Right hindlimb (tissue), 1 donor: ENCODE results near the gene ARGLU1.

Experiments used
- DNase-seq: peaks from one replicate; pipeline ENCODE4 v3.0.0-alpha.2; 2018

ARGLU1 gene

DNA sequence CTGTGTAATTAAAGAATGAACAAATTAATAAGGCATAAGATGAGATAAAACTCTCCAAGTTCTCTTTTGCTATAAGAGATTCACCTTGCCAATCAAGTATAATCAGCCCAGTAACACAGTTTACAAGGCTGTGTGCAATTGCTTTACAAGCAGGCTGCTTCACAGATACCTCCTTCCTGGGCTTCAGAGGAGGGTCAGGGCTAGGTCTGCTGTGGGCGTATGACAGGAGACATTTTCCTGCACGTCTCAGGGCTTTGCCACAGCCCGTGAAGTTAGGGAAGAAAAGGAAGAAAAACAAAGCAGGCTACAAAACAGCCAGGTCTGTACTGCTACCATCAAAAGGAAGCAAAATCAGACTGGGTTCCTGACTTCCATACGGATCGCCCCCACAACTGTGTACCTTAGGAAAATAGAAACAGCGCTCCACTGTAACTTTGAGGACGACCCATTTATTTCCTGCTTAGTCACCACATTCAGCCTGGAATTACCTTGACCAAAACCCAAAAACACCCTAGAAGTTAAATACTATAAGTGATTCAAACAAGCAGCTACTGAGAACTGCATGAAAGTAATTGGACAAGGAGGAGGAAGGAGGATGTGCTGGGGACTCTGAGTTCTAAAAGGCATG, 44.9 kb downstream of the ARGLU1 start:
- no peak for DNase-seq

GRCh38 chr13:106522112-106522705, 45.7 kb downstream of the ARGLU1 start:
- no peak for DNase-seq

GRCh38 chr13:106521095-106521799, 46.7 kb downstream of the ARGLU1 start:
- DNase-seq = no peak

DNA sequence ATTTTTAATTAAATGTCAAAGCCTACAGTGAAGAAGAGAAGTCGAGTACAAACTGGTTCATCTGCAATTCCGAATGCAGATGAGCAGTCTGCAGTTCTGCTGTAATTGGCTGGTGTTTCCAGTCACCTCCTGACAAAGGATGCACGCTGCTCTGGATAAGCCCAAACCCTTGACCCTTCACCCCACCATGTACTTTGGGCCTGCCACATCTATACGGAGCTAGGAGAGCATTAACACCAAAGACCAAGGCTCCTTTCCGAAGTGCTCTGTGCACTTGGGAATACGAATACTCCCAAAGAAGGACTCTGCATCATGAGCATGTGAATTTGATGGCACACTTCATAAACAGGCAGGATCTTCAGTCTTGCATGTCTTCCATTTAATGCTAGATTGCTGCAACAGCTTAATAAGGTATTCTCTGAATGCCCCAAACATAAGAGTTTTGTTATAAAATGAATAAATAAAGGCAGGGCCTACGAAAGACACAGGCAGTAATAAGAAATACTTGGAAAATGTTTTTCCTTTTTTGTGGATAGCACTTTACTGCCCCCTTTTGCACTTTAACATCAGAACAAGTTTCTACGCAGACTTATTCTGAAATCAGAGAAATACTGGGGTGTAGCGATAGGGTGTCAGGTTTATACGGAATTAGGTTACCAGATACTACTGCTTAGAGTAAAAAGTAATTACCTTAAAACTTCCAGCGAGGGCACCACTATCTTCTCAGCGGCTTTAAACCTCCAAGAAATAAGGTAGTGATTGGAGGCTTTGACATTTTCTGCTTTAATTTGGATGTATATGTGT, 47.5 kb downstream of the ARGLU1 start:
- no peak for DNase-seq

DNA sequence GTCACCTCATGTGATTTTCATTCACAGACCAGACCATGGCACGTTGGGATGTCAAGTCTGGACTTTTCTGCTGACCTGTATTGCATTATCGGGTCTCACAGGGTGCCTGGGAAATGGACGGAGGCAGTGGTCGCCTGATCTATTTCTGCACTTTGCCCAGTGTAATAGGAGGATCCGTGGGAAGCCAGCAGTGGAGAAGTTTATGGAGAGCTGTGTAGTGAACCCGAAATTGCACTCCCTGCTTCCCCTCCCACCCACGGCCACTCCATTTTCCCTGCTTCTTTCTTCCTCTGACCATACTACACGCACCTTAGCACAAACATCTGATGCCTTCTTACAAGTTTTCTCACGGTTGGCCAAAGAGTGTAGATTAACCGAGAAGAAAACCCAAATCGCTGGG, 49.4 kb downstream of the ARGLU1 start:
- DNase-seq = no peak

GRCh38 chr13:106517109-106517847, 50.7 kb downstream of the ARGLU1 start:
- no peak for DNase-seq

DNA sequence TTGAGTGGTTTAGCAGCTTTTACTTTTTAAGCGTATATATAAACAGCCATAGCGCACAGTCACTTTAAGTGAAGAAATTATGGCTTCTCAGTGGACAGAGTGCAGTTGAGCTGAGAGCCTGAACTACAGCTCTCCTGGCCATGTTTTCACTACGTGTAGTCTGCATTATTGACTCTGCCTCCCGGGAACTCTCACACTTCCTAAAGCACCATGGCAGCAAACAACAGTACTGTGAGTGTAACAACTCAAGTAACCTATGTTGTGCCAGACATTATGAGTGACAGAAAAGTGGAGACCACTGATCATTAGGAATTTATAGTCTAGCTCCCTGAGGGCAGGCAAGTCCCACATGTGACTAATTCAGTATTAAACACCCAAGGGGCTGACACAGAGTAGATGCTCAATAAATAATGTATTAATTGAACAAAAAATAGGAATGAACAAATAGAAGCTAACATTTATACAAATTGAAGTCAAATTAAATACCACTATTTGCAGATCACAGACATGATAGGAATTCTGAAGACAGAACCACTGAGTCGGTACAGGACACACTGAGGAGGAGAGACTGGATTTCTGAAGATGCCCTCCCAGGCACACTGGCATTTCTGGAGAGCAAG, 52.2 kb downstream of the ARGLU1 start:
- peak; percentile 30 for DNase-seq

- DNase-seq = no peak
Measured at GRCh38 chr13:106514928-106515634, 52.9 kb downstream of the ARGLU1 start.

- no peak for DNase-seq
Measured at GRCh38 chr13:106513025-106513983, 54.6 kb downstream of the ARGLU1 start.

- DNase-seq = no peak
Measured at GRCh38 chr13:106507560-106508274, 60.2 kb downstream of the ARGLU1 start.

DNA sequence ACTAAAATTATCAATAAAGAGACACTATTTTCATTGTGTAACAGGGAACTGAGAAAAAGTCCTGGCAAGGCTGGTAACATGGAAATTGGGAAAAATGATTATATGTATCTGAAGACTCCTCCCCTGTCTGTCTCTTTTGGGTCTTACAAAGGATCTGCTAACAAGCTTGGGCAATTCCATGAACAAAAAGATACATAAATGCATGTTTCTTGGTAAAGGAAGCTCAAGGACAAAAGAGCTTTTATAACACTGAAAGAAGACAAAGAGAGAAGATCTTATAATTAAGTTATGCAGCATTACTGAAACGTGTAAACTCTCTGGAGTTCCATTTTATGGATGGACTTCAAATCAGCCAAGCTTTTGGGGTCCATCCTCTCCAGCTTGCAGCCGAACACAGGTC, 61.7 kb downstream of the ARGLU1 start:
- DNase-seq = no peak

DNA sequence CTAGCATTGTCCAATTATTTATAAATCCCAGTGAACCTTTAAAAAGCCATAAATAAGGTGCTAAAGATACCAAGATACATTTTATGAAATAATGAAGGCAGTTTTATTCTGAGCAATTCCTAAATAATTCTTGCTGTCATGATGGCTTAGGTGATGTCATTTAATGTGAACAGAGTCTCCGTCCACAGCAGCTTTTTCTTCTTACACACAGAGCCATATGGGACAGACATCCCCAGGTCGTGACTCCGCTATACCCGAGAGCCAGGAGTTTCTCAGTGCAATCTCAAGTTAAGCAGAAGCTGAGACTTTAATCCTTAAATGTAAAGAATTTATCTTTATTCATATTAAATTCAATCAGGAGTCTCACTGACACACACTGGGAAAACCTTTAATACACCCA, 62.2 kb downstream of the ARGLU1 start:
- DNase-seq = no peak

- DNase-seq = no peak
Measured at GRCh38 chr13:106505295-106505694, 62.6 kb downstream of the ARGLU1 start.

DNA sequence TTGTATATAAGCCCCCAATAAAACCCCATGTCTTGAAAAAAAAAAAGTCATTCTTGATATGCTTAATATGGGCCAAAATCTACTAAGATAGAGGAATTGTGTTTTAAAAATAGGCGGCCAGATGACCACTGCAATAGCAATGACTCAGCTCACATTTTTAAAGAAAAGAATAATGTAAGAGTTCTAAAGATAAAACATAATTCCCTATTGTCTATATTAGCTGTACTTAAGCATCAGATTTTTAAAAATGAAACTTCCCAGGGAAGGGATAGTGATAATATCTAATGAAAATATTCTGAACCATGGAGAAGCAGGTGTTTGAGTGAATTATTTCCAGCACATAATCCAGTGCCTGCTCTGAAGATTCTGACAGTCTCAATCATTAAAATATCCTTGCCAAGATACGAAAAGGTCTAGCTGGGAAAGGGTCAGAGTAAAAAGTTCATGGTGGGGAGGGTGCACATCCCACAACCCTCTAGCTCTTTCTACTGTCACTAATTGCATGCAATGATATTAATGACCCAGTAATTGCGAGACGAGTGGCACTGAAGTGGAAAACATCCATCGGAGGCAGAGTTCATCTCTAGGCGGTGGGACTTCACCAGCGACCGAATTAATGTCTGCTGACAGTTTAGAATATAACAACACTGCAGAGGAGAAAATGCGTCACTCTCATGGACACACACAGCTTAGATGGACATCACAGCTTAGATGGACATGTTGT, 64.0 kb downstream of the ARGLU1 start:
- DNase-seq = no peak

- no peak for DNase-seq
Measured at GRCh38 chr13:106503272-106503671, 64.7 kb downstream of the ARGLU1 start.

GRCh38 chr13:106500445-106500844, 67.5 kb downstream of the ARGLU1 start:
- no peak for DNase-seq

- no peak for DNase-seq
Measured at GRCh38 chr13:106499896-106500295, 68.0 kb downstream of the ARGLU1 start.

GRCh38 chr13:106499113-106499512, 68.8 kb downstream of the ARGLU1 start:
- DNase-seq = no peak

GRCh38 chr13:106498571-106498970, 69.4 kb downstream of the ARGLU1 start:
- no peak for DNase-seq
